ENCODE data around the gene SFXN3.
"Not testable (repeated sequence)": the region's sequence is repeated elsewhere in the genome, so short reads cannot be mapped to it uniquely, and the experiment has no call there.

- not testable (repeated sequence) for TF ChIP-seq CTCF (IDR thresholded peaks at IDR 0.05; ENCODE audit: poor library complexity); EZH2 (IDR thresholded peaks at IDR 0.05; ENCODE audit: borderline replicate concordance); EZH2phosphoT487 (IDR thresholded peaks at IDR 0.05; ENCODE audit: low read depth, severe bottlenecking, unreplicated experiment)
Observed at GRCh38 chr10:101034404-101034803, 3.4 kb downstream of the SFXN3 start.
